GM12875 (cell line): ENCODE measurements around the gene UNCX.
"Not testable (repeated sequence)": the region's sequence is repeated elsewhere in the genome, so short reads cannot be mapped to it uniquely, and the experiment has no call there.

ENCODE experiments used
- H3K4me3 ChIP-seq: one replicate; pipeline ENCODE4 v1.5.1; 2011; ENCODE audit warnings: low read depth, low read length, control low read depth
- TF ChIP-seq, protein P1 (sequence below): IDR thresholded peaks from 2 replicates; pipeline ENCODE4 v1.5.1; 2011; ENCODE audit warnings: low read depth, mild to moderate bottlenecking, control low read depth, inconsistent platforms, low read length, moderate library complexity, borderline replicate concordance; ENCODE audit not compliant: insufficient read depth

Gene UNCX

DNA sequence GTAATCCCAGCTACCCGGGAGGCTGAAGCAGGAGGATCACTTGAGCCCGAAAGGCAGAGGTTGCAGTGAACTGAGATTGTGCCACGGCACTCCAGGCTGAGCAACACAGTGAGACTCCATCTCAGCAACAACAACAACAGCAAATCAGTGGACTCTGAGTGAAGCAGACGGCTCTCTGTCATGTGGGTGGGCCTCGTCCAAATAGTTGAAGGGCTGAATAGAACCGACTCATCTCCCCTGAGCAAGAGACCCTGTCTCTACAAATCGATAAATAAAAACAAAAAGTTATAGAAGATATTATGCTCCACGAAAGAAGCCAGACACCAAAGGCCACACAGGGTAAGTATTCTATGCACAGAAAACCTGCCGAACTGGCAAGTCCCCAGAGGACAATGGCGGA, 45.9 kb downstream of the UNCX start:
- H3K4me3 ChIP-seq: no peak overlapping the region
- TF ChIP-seq, protein P1, sequence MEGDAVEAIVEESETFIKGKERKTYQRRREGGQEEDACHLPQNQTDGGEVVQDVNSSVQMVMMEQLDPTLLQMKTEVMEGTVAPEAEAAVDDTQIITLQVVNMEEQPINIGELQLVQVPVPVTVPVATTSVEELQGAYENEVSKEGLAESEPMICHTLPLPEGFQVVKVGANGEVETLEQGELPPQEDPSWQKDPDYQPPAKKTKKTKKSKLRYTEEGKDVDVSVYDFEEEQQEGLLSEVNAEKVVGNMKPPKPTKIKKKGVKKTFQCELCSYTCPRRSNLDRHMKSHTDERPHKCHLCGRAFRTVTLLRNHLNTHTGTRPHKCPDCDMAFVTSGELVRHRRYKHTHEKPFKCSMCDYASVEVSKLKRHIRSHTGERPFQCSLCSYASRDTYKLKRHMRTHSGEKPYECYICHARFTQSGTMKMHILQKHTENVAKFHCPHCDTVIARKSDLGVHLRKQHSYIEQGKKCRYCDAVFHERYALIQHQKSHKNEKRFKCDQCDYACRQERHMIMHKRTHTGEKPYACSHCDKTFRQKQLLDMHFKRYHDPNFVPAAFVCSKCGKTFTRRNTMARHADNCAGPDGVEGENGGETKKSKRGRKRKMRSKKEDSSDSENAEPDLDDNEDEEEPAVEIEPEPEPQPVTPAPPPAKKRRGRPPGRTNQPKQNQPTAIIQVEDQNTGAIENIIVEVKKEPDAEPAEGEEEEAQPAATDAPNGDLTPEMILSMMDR: no peak

DNA sequence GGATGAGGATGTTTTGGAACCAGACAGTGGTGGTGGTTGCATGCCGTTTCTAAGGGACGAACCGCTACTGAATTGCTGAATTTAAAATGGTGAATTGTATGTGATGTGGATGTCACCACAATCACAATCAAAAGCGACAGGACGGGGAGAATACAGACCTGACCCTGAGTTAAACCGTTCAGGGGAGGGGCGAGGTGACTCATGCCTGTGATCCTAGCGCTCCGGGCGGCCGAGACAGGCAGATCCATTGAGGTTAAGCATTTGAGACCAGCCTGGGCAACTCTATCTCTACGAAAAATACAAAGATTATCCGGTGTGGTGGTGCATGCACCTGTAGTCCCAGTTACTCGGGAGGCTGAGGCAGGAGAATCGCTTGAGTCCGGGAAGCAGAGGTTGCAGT, 46.4 kb downstream of the UNCX start:
- TF ChIP-seq, protein P1: no peak
- H3K4me3 ChIP-seq: no peak overlapping the region

DNA sequence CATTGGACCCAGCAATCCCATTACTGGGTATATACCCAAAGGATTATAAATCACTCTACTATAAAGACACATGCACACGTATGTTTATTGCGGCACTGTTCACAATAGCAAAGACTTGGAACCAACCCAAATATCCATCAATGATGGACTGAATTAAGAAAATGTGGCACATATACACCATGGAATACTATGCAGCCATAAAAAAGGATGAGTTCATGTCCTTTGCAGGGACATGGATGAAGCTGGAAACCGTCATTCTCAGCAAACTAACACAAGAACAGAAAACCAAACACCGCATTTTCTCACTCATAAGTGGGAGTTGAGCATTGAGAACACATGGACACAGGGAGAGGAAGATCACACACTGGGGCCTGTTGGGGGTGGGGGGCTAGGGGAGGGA, 47.2 kb downstream of the UNCX start:
- not testable (repeated sequence) for H3K4me3 ChIP-seq

DNA sequence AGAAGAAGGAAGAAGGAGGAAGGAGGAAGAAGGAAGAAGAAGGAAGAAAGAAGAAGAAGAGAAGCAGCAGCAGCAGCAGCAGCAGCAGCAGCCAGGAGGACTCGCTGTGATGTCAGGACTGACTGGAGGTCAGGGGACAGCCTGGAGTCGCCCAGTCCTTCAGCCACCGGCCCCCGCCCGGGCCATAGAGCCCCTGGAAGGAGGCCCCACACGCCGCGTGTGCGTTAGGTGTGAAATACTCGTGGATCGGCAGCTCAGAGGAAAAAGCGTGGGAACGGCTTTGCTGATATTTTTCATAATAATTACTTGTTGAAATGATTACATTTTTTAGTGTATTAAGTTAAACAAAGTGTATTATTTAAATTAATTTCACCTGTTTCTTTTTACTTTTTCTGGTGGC, 48.4 kb downstream of the UNCX start:
- TF ChIP-seq, protein P1: no peak
- no peak overlapping the region for H3K4me3 ChIP-seq

DNA sequence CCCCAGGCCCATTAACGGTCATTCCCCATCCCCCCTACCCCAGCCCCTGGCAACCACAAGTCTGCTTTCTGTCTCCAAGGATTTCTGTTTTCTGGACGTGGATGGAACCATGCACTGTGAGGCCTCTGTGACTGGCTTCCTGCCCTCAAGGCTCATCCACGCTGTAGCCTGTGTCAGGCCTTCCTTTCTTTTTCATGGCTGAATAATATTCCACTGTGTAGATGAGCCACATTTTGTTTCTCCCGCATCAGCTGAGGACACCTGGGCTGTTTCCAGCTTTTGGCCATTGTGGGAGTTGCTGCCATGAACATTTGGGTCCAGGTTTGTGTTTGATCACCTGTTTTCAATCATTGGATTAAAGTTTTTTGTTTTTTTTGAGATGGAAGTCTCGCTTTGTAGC, 50.0 kb downstream of the UNCX start:
- TF ChIP-seq, protein P1: no peak
- no peak overlapping the region for H3K4me3 ChIP-seq

DNA sequence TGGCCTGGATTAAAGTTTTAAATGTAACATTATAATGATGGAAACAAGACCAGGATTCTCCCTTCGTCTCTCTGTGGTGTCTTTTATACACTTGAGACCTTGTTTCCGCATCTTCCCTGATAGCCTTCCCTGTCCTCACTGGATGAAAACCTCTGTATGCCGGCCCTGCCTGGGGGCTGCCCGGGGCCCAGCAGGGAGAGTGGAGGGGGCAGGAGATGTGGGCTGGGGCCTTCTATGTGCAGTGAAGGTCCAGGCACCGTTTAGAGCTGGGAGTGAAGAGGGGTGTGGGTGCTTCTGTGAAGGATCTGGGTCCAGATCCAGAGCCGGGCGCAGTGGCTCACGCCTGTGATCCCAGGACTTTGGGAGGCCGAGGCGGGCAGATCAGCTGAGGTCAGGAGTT, 50.7 kb downstream of the UNCX start:
- no peak overlapping the region for H3K4me3 ChIP-seq
- TF ChIP-seq, protein P1: no peak

DNA sequence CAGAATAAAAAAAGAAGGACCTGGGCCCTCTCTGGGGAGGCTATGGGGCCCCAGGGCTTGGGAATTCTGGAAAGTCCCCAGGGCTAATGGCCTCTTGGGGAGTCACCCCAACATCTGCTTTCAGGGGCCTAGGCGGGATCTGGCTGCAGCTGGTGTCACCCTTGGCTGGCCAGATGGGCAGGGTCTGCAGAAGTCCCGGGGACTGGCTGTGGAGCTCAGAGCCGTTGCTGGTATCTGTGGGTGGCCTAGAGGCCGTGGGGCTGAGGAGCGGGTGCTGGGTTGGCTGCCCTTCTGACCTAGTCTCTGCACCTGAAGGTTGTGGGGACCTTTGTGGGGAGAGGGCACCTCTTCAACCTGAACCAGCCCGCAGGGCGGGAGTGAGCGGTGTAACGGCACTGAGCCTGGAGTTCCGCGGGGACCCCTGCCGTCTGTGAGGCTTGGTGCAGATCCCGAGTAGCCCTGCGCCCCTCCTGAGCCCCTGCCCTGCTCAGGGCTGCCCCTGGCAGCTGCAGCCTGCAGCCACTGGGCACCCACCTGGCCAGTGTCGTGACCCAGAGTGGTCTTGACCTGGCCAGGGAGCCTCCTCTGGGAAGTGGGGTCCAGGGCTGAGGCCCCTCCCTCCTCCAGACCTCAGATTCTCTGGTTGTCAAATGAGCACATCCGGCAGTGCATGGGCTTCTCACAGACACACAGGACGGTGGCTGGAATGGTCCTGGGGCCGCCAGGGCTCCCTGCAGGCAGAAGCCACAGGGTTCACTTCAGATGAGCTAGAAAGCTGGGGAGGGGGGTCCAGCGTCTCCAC, 51.5 kb downstream of the UNCX start:
- TF ChIP-seq, protein P1: no peak
- H3K4me3 ChIP-seq: no peak overlapping the region
